GM19099 (cell line): ENCODE results near the gene DRGX.

Source experiments
- POLR2A ChIP-seq: IDR thresholded peaks from 3 replicates; pipeline ENCODE4 v1.6.1; 2011; ENCODE audit warnings: low read depth; ENCODE audit not compliant: insufficient read length; ENCODE audit errors: extremely low read depth

Gene DRGX

DNA sequence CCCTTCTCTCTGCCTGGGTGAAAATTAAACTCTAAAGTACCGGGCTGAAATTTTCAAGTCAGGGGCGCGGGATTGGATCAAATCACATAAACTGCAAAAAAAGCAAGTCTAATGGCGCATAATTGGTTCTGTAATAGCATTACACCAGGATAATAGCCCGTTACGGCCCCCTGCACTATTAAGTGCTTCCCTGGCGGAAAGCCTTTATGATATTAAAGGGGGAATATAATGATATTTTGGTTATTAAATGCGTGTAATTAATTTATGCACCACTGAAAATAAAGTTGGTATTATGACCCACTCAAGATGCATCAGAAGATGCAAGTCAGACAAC lies 744 bp upstream of the DRGX start:
- TF ChIP-seq POLR2A: no peak

DNA sequence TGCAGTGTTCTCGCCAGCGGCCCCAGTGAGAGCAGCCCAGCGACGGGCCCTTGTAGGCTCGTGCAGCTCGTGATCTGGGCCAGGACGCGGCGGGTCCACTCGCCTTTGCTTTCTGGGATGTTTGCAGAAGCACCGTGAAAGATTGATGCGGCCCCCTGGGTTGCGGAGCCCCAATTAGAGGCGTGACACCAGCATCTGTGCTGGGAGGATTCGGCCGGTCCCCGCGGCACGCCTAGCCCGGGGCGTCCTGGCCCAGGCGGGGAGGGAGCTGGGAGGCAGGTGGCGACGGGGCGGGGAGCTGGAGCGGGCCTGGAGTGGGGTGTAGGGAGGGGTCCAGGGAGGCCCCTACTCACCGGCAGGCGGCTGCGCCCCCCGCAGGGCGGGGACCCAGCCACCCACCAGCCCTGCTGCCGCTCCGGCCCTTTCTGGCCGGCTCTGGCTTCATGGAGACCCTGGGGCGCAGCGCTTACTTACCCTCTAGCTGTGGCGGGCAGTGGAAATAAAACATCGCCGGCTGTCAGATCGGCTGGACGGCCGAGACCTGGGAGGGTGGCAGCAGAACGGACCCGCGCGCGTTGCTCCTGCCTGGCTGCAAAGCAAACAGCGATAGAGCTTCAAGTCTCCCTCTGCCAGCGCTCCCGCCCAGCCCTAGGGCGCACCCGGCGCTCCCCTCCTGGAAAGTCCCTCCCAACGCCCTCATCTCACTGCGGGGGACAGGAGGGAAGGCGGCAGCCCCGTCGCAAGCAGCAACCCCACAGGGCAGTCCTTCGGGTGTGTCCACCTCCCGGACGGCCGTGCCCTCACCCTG lies 752 bp downstream of the DRGX start:
- no peak for TF ChIP-seq POLR2A

DNA sequence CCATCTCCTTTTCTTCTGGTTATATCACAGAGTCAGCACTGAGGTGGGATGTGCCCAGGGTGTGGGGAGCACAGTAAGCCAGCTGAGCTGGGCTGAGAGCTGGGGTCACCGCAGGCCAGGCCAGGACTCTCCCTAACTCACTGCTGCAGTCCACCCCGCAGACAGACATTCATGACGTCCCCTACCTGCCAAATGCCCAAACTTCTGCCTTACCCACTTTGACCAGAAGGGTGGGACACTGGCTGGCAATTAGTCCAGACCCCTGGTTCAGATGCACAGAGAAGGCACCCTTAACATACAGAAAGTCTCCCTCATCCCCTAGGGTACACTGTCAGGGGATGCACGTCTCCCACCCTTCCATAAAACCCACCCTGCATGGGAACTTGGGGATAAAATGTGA lies 2.1 kb downstream of the DRGX start:
- no peak for TF ChIP-seq POLR2A

DNA sequence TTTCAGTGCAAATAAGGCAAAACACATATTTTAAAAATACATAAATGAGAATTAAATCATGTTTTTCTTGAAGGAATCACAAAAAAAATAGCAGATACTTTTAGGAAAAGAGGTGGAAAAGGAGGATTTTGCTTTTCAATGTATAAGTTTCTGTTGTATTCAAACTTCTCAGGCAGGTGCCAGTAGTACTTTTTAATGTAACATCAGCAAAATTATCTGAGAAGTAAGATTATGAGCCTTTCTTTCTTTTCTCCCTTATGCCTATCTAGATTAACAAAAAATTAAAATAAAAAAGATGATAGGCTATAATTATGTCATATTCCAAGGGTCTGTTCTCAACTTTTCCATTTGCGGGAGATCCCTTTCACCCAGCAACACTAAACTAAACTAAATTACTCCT lies 2.6 kb downstream of the DRGX start:
- TF ChIP-seq POLR2A: no peak

DNA sequence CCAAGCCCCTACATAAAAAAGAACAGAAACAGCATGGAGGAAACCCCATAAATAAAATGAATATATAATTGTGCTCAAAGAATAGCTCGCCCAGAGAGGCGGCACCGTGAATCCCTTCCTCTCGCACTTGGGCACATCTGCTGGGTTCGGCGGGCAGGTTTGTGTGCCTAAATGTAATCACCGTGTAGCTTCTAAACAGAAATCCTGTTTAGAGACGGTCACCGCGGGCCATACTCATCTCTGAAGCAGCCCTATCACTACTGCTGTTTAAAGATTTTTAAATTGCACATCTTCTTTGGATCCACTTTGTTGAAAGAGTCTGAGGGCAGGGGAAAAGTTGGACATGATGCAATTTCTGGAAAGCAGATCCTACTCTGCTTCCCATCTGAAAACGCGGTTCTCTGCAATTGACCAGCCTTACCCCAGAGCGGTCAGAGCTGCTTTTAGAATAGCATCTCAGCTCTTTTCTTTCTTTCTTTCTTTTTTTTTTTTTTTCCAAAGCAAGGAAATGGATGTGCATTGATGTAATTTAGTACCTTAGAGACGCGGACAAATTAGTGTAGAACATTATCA lies 6.4 kb downstream of the DRGX start:
- no peak for TF ChIP-seq POLR2A

DNA sequence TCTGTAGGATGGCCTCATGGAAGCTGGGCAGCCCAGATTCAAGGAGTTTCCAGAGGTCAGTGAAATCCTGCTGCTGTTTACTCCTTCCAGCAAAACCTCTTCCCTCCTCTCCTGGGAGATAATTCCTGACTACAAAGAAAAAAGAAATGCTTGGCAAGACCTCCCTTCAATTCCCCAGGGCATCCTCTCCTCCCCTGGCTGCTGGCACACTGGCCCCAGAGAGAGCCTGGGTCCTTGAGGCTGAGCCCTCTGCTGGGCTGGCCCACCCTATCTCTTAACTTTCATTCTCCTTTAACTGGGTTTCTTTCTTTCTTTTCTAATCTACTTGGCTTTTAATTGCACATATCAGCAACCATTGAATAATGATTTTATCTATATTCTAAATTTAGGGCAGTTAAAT lies 7.7 kb downstream of the DRGX start:
- TF ChIP-seq POLR2A: no peak

DNA sequence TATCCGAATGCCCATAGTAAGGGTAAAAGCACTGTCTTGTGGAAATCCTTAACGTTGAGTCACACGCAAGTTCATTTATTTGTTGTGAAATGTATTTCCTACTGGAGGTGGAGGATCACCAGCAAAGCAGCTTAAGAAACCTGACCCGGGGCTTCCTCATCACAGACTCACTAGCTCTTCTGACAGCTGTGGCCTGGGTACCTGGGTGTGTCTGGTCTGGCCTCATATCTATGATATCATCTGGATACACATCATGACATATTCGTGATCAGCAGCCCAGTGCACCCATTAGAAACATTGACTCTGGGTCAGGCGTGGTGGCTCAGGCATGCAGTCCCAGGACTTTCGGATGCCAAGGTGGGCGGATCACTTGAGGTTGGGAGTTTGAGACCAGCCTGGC lies 8.8 kb downstream of the DRGX start:
- no peak for TF ChIP-seq POLR2A

DNA sequence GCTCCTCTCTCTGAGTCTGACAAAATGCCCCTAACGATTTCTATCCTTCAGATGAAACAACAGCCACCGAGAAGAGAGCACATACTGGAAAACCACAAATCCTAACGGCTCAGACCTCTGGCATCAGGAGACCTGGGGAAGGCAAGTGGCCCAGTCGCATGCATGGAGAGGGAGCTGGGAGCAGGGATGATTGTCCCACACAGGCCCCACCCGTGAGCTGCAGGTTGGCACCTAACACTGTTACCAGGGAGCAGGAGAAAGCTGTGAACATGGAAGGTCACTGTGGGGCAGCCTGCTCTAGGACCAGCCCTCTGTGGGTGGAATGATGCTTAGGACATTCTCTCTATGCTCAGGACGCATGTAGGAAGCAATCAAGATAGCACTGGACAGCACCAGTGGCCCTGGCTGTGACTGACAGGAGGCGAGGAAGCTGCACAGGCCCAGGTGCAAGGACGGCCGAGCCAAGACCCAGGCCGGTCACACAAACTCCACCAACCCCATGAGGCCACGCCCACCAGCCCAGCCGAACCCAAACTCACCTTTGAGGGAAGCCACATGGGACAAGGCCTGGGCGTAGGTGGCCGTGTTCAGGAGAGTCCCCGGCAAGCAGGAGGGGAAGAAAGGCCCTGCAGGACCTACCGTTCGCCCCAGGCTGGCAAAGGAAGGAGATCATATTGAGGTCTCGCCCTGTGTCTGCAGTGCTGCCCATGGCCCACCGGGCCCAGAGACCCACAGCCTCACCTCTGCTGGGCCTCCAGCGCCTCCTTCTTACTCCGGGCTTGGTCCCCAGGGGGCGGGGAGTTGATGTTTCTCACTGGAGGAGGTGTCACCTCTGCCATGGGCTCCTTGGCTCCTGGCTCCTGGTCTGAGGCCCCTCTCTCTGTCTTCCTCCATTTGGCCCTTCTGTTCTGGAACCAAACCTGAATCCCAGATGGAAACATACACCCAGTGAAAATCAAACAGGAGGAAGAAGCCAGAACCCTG lies 9.7 kb downstream of the DRGX start:
- TF ChIP-seq POLR2A: no peak

GRCh38 chr10:49384268-49384953 lies 11.5 kb downstream of the DRGX start:
- no peak for TF ChIP-seq POLR2A

- TF ChIP-seq POLR2A: no peak
Observed at GRCh38 chr10:49383853-49384252, 12.0 kb downstream of the DRGX start.

GRCh38 chr10:49382826-49383225 lies 13.1 kb downstream of the DRGX start:
- no peak for TF ChIP-seq POLR2A

DNA sequence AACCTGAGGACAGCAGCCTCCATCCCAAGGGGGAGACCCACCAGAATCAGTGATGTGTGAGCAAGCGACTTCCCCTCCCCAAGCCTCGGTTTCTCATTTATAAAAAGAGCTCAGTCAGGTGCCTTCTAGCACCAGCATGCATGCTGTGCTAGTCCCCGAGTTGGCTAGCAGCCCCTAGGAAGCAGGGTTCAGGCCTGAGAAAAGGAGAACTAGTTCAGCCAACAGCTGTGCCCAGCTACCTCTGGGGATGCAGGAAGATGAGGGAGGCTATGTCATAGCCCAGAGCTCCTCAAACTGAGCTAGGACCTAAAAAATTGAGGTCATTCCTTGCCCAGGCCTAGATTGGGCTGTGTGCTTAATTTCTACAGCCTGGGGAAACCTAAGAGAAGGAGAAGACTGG lies 13.7 kb downstream of the DRGX start:
- no peak for TF ChIP-seq POLR2A

DNA sequence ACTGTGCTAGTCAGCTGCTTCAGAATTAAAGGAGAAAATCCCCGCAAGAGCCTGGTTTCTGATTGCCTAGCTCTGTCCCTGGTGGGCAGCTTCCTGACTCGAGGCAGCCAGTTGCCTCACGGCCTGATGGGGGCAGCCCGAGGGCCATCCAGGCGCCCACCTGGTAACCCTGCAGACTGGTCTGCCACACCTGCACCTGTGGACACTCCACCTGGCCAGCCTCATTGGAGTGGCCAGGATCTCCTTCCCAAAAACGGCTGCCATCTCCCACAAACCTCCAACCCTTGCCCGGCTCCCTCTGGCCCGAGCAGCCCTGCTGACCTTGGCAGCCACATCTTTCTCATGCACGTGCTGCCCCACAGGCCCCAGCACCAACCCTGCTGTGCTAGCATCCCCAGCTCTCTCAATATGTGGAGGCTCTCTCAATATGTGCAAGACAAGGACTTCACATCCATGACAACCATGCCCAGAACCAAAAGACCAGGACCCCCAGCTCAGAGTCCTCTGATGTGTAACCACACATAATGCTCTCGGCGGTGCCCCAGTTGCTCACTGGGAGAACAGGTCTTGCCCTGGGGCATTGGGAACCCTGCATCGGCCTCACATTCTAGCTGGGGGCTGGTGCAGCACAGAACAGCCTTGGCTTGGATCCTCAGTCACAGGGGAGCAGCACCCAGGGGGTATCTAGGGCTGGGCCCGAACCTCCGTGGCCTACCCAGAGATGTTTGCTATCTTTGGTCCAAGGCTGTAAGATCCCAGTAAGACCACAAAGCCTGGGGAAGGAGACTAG lies 14.6 kb downstream of the DRGX start:
- TF ChIP-seq POLR2A: no peak

DNA sequence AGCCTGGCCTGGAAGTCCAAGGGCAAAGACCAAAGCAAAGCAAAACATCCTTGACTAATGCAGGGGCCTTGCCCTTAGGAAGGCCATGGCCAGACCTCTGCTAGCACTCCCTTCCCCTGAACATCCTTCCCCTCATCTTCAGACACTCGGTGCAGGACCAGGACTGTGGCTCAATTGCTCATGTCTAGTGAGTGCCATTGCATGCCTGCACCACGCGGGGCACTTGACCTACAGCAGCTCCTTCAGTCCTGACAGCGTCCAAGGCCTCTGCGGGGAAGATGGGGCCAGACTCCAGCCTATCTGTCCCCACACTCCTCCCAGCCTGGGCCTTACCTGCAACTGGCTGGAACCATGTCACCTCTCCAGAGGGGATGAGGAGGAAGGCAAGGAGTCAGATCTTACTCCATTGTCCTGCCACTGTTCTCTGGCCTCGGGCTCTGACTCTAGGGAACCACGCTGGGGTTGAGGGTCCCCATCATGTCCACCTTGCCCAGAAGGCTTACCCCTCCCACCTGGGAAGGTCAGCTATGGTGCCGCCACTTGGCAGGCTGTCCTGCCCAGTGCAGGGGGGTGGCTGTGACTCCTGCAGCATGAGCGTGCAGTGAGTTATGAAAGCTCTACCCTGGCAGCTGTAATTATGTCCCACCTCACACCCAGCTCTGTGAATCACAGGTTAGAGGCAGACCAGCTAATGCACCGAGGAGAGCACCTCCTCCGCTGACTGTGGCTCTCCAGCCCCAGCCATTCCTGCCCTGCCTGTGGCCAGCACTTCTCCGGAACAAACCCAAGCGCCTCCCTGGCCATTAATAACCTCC lies 16.1 kb downstream of the DRGX start:
- TF ChIP-seq POLR2A: no peak

GRCh38 chr10:49377256-49377655 lies 18.6 kb downstream of the DRGX start:
- no peak for TF ChIP-seq POLR2A
